ENCODE data around the gene MAP4. TPM values are rescaled to one million over a fixed set of nuclear protein-coding genes. Genes with fewer than 3 reads are reported as not detected.

Gene MAP4
- total RNA-seq, 4 donors from 2014 or later, result 239 to 338 (median 284) TPM

- Histone ChIP-seq H3K4me3 (no peak overlapping the region), H3K27ac (replicated peaks in 1 of 4) (peak overlapping the region in 1 of 4 donors; percentile 68), H3K36me3 (peaks cover 0 to 52% (median 19%) of the 10 kb centered on the region in 4 donors), H3K4me1 (peaks cover 26 to 44% (median 38%) of the 10 kb centered on the region in 4 donors), H3K9me3 (no peaks in the 10 kb centered on the region), H3K27me3 (no peaks in the 10 kb centered on the region)
- 95% methylated on average over 15 of the region's 15 CpGs for WGBS
- intact Hi-C loops (cut with DNase I), result no loop called here
- TF ChIP-seq POLR2AphosphoS5 (IDR thresholded peaks at IDR 0.05) (no peak), EP300 (IDR thresholded peaks at IDR 0.05) (no peak), CTCF (IDR thresholded peaks at IDR 0.05) (no peak), POLR2A (IDR thresholded peaks at IDR 0.05; ENCODE audit: low read depth) (no peak)
- no peak for DNase-seq (ENCODE audit: extremely low spot score)
Measured at GRCh38 chr3:47892286-47893040, 123.8 kb downstream of the MAP4 start.

- Histone ChIP-seq H3K9me3 (no peaks in the 10 kb centered on the region), H3K4me1 (peaks cover 26 to 44% (median 38%) of the 10 kb centered on the region in 4 donors), H3K27ac (replicated peaks in 1 of 4) (peak overlapping the region; percentile 63 to 68 (median 64)), H3K27me3 (no peaks in the 10 kb centered on the region), H3K4me3 (no peak overlapping the region), H3K36me3 (peaks cover 0 to 49% (median 13%) of the 10 kb centered on the region in 4 donors)
- DNase-seq (ENCODE audit: extremely low spot score), result no peak
- no peak for TF ChIP-seq CTCF (IDR thresholded peaks at IDR 0.05)
- TF ChIP-seq POLR2A (IDR thresholded peaks at IDR 0.05; ENCODE audit: low read depth), result no peak
- no peak for TF ChIP-seq POLR2AphosphoS5 (IDR thresholded peaks at IDR 0.05)
- TF ChIP-seq EP300 (IDR thresholded peaks at IDR 0.05), result no peak
- 86% methylated on average over 3 of the region's 3 CpGs for WGBS
- intact Hi-C loops (cut with DNase I), result no loop called here
Measured at GRCh38 chr3:47891613-47892005, 124.6 kb downstream of the MAP4 start.

GRCh38 chr3:47890828-47891612 lies 125.2 kb downstream of the MAP4 start:
- Histone ChIP-seq H3K36me3 (peaks cover 0 to 46% (median 13%) of the 10 kb centered on the region in 4 donors), H3K9me3 (no peaks in the 10 kb centered on the region), H3K4me1 (peaks cover 26 to 44% (median 38%) of the 10 kb centered on the region in 4 donors), H3K27me3 (no peaks in the 10 kb centered on the region), H3K4me3 (no peak overlapping the region), H3K27ac (replicated peaks in 1 of 4) (peak overlapping the region; percentile 63 to 68 (median 64))
- DNase-seq (ENCODE audit: extremely low spot score), result no peak
- TF ChIP-seq EP300 (IDR thresholded peaks at IDR 0.05), result no peak
- peak; percentile 36 to 73 for TF ChIP-seq POLR2AphosphoS5 (IDR thresholded peaks at IDR 0.05)
- TF ChIP-seq CTCF (IDR thresholded peaks at IDR 0.05), result no peak
- no peak for TF ChIP-seq POLR2A (IDR thresholded peaks at IDR 0.05; ENCODE audit: low read depth)
- intact Hi-C loops (cut with DNase I), result no loop called here
- 37% methylated on average over 10 of the region's 10 CpGs for WGBS

GRCh38 chr3:47890126-47890827 lies 125.9 kb downstream of the MAP4 start:
- Histone ChIP-seq H3K36me3 (peaks cover 0 to 41% (median 11%) of the 10 kb centered on the region in 4 donors), H3K9me3 (no peaks in the 10 kb centered on the region), H3K27ac (replicated peaks in 1 of 4) (peak overlapping the region; percentile 63 to 68 (median 64)), H3K4me3 (no peak overlapping the region), H3K4me1 (peaks cover 26 to 44% (median 38%) of the 10 kb centered on the region in 4 donors), H3K27me3 (no peaks in the 10 kb centered on the region)
- no peak for DNase-seq (ENCODE audit: extremely low spot score)
- no peak for TF ChIP-seq EP300 (IDR thresholded peaks at IDR 0.05)
- no peak for TF ChIP-seq POLR2AphosphoS5 (IDR thresholded peaks at IDR 0.05)
- no peak for TF ChIP-seq POLR2A (IDR thresholded peaks at IDR 0.05; ENCODE audit: low read depth)
- TF ChIP-seq CTCF (IDR thresholded peaks at IDR 0.05), result no peak
- WGBS, result 62% methylated on average over 3 of the region's 3 CpGs
- intact Hi-C loops (cut with DNase I), result no loop called here

All from esophagus muscularis mucosa (tissue), 4 donors.